Ascending aorta (tissue), 2 donors: ENCODE results near the gene CAMK1D. TPM values are rescaled to one million over a fixed set of nuclear protein-coding genes. Genes with fewer than 3 reads are reported as not detected.
A peak's percentile ranks its signal among the peaks of the same experiment; 100 is the strongest.

ENCODE experiments used
- DNase-seq, 2 donors: peaks; one replicate each; pipeline ENCODE4 v3.0.0-alpha.2; 2019; ENCODE audit warnings: low spot score in 2 of 2
- H3K27ac ChIP-seq, 2 donors: fragments of 200-600 bp; sonication (generic); one replicate each; pipeline ENCODE4 v1.5.1; 2016 to 2017; ENCODE audit warnings: mild to moderate bottlenecking in 1 of 2
- H3K27me3 ChIP-seq: fragments of 200-600 bp; sonication (generic); one replicate; pipeline ENCODE4 v1.5.1; 2017
- H3K36me3 ChIP-seq, 2 donors: fragments of 200-600 bp; sonication (generic); one replicate each; pipeline ENCODE4 v1.5.1; 2016
- H3K4me1 ChIP-seq, 2 donors: fragments of 200-600 bp; sonication (generic); one replicate each; pipeline ENCODE4 v1.5.1; 2016 to 2017; ENCODE audit warnings: mild to moderate bottlenecking in 1 of 2
- H3K4me3 ChIP-seq, 2 donors: fragments of 200-600 bp; sonication (generic); one replicate each; pipeline ENCODE4 v1.5.1; 2016 to 2017; ENCODE audit warnings: mild to moderate bottlenecking in 1 of 2
- H3K9me3 ChIP-seq, 2 donors: fragments of 200-600 bp; sonication (generic); one replicate each; pipeline ENCODE4 v1.5.1; 2016
- CTCF ChIP-seq, 3 experiments: fragments of 200-600 bp in 2 of 3; fragments of 450-650 bp in 1 of 3; sonication (generic) in 2 of 3; IDR thresholded peaks; one replicate each; pipeline ENCODE4 v1.5.1; 2016 to 2019; ENCODE audit warnings: antibody characterized with exemption in 3 of 3, mild to moderate bottlenecking in 1 of 3, moderate library complexity in 1 of 3
- intact Hi-C: fragments of 100-400 bp; cut with DNase I; formaldehyde crosslinking; loops from one replicate; pipeline ENCODE4 v1.15.1; 2023
- total RNA-seq: library from RNA; depleted of rRNA; stranded (reverse); fragments of >200 nt; gene quantifications from one replicate; pipeline ENCODE4 v1.1.0, GENCODE V29; 2016

Gene CAMK1D
- total RNA-seq, 1 donor from 2014 or later, result 4.2 TPM

DNA sequence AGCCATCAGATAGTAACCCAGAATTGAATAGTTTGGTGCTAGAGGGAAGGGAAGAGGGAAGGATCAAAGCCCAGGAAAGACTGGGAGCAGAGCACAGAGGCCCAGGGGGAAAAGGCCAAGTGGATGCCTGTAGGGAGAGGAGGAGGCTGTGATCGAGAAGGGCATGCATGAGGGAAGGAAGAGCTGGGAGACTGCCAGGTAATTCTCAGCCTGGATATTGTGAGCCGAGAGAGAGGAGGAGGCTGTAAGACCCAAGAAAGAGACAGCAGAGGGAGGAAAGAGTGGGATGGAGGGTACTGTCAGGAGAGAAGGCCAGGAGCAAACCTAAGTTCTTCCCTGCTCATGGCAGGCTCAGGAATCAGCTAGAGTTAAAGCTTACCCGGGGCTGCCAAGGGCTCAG lies 474.0 kb downstream of the CAMK1D start:
- peaks cover 8 to 20% of the 10 kb centered on the region in 2 donors for H3K4me1 ChIP-seq
- H3K4me3 ChIP-seq, result no peak overlapping the region
- DNase-seq, result no peak
- no peaks in the 10 kb centered on the region for H3K36me3 ChIP-seq
- H3K27me3 ChIP-seq, result no peaks in the 10 kb centered on the region
- intact Hi-C loops, result no loop called here
- H3K27ac ChIP-seq, result peak overlapping the region; percentile 63 to 67
- TF ChIP-seq CTCF (IDR thresholded peaks at IDR 0.05), result no peak
- H3K9me3 ChIP-seq, result no peaks in the 10 kb centered on the region

GRCh38 chr10:12825260-12825849 lies 476.0 kb downstream of the CAMK1D start:
- H3K4me3 ChIP-seq, result no peak overlapping the region
- no peak overlapping the region for H3K27ac ChIP-seq
- no peaks in the 10 kb centered on the region for H3K36me3 ChIP-seq
- H3K27me3 ChIP-seq, result no peaks in the 10 kb centered on the region
- H3K9me3 ChIP-seq, result no peaks in the 10 kb centered on the region
- no peak for TF ChIP-seq CTCF (IDR thresholded peaks at IDR 0.05)
- no peak for DNase-seq
- intact Hi-C loops, result no loop called here
- H3K4me1 ChIP-seq, result peaks cover 8 to 20% of the 10 kb centered on the region in 2 donors

DNA sequence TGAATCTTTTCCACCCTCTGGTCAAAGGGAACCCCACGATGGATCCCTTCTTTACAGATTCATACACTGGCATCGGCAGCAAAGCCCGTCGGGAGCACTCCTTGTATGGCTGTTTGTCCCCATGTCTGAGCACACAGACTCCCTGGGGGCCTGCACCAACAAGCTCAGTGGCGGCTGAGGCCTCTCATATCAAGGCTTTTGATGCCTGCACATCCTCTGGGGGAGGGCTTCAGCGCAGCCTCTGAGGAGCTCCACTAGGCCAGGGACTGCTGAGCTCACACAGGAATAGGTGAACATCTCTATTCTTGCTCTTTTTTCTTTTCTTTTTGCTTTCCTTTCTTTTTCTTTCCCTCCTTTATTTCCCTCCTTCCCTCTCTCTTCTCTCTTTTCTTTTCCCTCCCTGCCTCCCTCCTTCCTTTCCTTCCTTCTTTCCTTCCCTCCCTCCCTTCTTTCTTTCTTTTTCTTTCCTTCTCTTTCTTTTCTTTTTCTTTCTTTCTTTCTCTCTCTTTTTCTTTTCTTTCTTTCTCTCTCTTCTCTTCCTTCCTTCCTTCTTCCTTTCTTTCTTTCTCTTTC lies 477.5 kb downstream of the CAMK1D start:
- intact Hi-C loops, result no loop called here
- H3K4me1 ChIP-seq, result peaks cover 6 to 18% of the 10 kb centered on the region in 2 donors
- no peaks in the 10 kb centered on the region for H3K9me3 ChIP-seq
- no peaks in the 10 kb centered on the region for H3K36me3 ChIP-seq
- H3K27ac ChIP-seq, result no peak overlapping the region
- H3K4me3 ChIP-seq, result no peak overlapping the region
- TF ChIP-seq CTCF (IDR thresholded peaks at IDR 0.05), result no peak
- no peaks in the 10 kb centered on the region for H3K27me3 ChIP-seq
- DNase-seq, result no peak

GRCh38 chr10:12828736-12829135 lies 479.4 kb downstream of the CAMK1D start:
- TF ChIP-seq CTCF (IDR thresholded peaks at IDR 0.05), result no peak
- Histone ChIP-seq H3K36me3 (no peaks in the 10 kb centered on the region), H3K9me3 (no peaks in the 10 kb centered on the region), H3K27me3 (no peaks in the 10 kb centered on the region), H3K27ac (no peak overlapping the region), H3K4me1 (no peaks in the 10 kb centered on the region), H3K4me3 (no peak overlapping the region)
- intact Hi-C loops, result no loop called here
- no peak for DNase-seq

DNA sequence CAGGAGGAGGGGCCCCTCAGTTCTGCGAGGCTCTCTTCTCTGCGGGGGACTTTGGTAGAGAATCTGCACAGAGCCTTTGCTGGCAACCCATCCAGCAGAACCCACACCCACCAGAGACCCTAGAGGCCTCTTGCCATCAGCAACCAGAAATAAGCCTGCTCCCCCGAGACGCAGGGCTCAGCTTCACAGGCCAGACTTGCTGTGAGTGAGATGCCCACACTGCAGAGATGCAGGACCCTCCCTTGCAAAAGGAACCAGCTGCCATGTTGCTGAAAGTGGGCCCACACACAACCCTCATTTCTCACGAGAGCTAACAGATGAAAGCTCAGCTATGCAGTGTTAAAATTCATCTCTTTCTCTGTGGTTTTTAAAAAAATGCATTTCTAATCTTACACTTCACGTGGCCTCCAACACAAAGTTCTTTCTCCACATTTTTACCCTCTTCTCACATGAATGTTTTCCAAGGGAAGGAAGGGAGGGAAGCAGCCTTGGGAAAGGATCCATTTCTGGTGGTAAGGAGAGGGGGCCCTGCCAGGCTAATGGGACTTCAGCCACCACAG lies 480.6 kb downstream of the CAMK1D start:
- no peaks in the 10 kb centered on the region for H3K27me3 ChIP-seq
- no peak for DNase-seq
- intact Hi-C loops, result no loop called here

More for the DNA sequence above, 480.6 kb downstream of the CAMK1D start:
- H3K27ac ChIP-seq, result no peak overlapping the region
- no peak for TF ChIP-seq CTCF (IDR thresholded peaks at IDR 0.05)
- H3K36me3 ChIP-seq, result no peaks in the 10 kb centered on the region
- no peaks in the 10 kb centered on the region for H3K4me1 ChIP-seq
- H3K4me3 ChIP-seq, result no peak overlapping the region
- H3K9me3 ChIP-seq, result no peaks in the 10 kb centered on the region
